HL-60 (cell line): ENCODE data around the gene ALKBH5.

ENCODE experiments used
- CTCF ChIP-seq: IDR thresholded peaks from one replicate; pipeline ENCODE4 v1.5.1; 2011; ENCODE audit warnings: low read length, control low read depth, inconsistent platforms; ENCODE audit not compliant: insufficient read depth
- POLR2AphosphoS5 ChIP-seq: IDR thresholded peaks from 2 replicates; pipeline ENCODE4 v1.6.1; 2012; ENCODE audit warnings: low read depth
- REST ChIP-seq: IDR thresholded peaks from 2 replicates; pipeline ENCODE4 v1.6.1; 2012; ENCODE audit warnings: low read depth; ENCODE audit not compliant: insufficient replicate concordance
- SPI1 ChIP-seq: IDR thresholded peaks from 2 replicates; pipeline ENCODE4 v1.6.1; 2012; ENCODE audit warnings: low read depth, mild to moderate bottlenecking, borderline replicate concordance

- TF ChIP-seq CTCF (no peak), POLR2AphosphoS5 (no peak), SPI1 (no peak), REST (no peak)
These were observed 1.3 kb upstream of the ALKBH5 start for GRCh38 chr17:18182110-18182977.
